Measurements from ENCODE around the gene PCED1A.

The PCED1A gene

GRCh38 chr20:2805689-2806350 lies 34.6 kb downstream of the PCED1A start:
- no peak for DNase-seq (ENCODE audit: low read depth in 2 of 2, low spot score in 1 of 2)

- DNase-seq (ENCODE audit: low read depth in 2 of 2, low spot score in 1 of 2), result no peak
Measured at GRCh38 chr20:2804852-2805688, 35.4 kb downstream of the PCED1A start.

DNA sequence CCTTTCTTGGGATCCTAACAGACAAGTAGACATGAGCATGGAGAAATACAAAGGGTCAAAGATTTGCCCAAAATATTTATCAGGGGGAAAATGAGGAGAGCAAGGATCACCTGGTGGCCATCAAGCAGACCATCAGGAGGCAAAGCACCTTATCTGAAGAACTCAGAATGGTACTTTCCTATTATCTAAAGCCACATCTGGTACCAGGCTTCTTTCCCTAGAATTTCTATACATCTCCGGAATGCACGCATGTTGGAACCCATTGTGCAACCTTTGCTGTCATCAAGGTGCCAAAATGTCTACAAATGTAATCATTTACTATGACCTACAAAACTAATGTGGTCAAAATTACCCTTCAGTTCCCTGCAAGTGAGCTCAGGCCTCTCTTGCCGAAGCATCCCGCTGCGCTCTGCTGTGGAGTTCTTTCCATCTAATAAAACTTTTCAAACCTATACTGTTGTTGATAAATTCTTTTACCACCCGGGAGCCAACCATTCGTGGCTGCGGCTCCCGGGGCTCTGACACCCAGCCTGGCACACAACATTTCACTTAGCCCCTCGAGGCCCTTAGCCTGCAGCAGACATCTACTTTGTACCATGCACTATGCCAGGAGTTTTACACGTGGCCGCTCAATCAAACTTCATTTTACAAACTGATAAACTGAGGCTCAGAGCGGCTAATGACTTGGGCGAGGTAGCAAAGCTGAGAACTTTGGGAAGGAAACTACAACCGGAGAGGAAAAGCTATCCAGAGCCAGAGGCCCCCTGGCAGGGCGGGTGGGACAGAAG lies 36.2 kb downstream of the PCED1A start:
- no peak for DNase-seq (ENCODE audit: low read depth in 2 of 2, low spot score in 1 of 2)

GRCh38 chr20:2801286-2801728 lies 39.1 kb downstream of the PCED1A start:
- no peak for DNase-seq (ENCODE audit: low read depth in 2 of 2, low spot score in 1 of 2)

DNA sequence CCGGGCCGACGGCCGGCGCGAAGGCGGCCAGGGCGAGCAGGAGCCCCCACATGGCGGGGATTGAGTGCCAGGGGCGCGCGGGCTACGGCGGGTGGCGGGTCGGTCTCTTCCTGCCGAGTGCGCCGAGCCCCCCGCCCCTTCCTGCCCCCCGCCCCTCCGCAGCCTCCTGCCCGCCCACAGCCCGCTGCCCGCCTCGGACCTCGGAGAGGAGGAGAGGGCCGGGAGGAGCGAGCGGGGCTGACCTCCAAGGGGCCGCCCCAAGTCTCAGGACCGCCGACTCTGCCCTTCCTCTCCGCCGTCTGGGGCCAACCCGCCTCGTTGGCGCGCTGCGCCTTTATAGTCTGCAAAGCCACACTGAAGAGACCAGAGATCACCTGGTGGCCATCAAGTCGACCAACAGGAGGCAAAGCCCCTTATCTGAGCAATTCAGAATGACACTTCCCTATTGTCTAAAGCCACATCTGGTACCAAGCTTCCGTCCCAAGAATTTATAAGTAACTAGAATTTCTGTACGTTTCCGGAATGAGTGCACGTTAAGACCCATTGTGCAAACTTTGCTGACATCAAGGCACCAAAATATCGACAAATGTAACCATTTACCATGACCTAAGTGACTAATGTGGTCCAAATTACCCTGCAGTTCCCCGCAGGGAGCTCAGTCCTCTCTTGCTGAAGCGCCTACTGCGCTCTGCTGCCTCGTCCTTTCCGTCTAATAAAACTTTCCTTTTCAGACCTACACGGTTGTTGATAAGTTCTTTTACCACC lies 39.8 kb downstream of the PCED1A start, which contains the start of gene CPXM1:
Gene CPXM1, minus strand, starts transcription at position 107 of the 765 bp plus-strand sequence. Its CDS starts 55 bp downstream, at position 52.
- DNase-seq (ENCODE audit: low read depth in 2 of 2, low spot score in 1 of 2), result no peak

- DNase-seq (ENCODE audit: low read depth in 2 of 2, low spot score in 1 of 2), result no peak
Measured at GRCh38 chr20:2799688-2800520, 40.6 kb downstream of the PCED1A start.

DNA sequence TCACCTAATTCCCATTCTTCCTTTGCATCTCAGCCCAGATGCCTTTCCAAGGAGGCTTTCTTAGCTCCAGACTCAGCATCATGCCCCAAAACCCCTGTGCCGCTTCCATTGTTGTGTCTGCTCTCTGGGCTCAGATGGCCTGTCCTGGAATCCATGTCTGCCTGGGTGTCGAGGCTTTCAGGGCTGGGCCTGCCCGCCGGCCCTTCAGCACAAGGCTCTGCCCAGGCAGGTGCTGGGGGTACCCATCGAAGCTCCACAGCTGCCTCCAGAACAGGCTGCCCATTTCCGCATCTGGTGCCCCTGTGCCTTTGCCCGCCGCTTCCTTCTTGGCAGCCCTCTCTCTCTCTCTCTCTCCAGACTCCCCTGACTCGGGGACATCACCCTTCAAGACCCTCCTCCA lies 41.2 kb downstream of the PCED1A start:
- no peak for DNase-seq (ENCODE audit: low read depth in 2 of 2, low spot score in 1 of 2)

DNA sequence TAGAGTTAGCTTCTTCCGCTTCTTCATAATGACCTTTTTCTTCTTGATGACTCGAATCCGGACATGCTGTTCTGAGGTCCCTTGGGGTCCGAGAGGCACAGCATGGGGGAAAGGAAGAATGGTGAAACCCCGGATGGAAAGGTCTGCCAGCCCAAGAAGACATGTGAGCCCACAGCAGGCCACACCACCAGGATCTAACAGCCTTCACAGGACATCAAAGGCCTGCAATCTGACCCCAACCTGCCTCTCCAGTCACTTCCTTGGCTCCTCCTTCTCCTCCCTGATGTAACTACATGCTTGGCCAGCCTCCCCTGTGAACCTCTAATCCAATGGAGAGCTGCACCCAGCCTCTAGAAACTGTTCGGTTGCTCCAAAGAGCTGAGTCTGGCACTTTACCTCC lies 41.6 kb downstream of the PCED1A start:
- no peak for DNase-seq (ENCODE audit: low read depth in 2 of 2, low spot score in 1 of 2)

DNA sequence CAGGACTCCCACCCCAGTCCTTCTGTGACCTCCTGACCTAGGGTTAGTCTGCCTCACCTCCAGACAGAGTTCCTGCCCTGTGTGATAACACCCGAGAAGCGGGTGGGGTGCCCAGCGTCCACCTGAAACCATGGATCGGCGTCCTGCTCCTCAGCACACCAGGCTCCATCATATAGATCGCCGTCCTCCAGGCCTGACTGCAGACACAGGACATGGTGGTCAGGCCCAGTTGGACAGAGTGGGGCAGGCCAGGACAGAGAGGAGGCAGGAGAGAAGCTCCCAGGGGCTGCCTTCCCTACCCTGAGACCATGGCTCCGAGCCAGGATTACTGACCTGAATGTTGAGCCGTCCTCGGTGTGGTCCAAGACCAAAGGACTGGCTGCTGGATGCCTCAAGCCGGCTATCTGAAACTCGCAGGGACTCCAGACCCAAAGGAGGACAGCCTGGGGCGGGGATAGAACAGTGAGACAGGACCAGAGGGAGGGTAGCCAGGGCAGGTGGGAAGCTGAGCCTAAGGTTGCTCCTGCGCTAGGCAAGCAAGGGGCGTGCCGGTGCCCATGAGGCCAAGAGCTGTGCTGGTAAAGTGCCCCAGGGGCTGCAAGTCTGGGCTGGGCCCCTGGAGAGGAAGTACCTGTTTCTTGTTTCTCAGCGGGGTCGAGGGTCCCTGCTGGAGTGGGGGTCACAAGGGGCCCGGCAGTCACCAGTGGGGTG lies 42.2 kb downstream of the PCED1A start:
- no peak for DNase-seq (ENCODE audit: low read depth in 2 of 2, low spot score in 1 of 2)

- DNase-seq (ENCODE audit: low read depth in 2 of 2, low spot score in 1 of 2), result no peak
Measured at GRCh38 chr20:2797136-2797983, 43.1 kb downstream of the PCED1A start.

DNA sequence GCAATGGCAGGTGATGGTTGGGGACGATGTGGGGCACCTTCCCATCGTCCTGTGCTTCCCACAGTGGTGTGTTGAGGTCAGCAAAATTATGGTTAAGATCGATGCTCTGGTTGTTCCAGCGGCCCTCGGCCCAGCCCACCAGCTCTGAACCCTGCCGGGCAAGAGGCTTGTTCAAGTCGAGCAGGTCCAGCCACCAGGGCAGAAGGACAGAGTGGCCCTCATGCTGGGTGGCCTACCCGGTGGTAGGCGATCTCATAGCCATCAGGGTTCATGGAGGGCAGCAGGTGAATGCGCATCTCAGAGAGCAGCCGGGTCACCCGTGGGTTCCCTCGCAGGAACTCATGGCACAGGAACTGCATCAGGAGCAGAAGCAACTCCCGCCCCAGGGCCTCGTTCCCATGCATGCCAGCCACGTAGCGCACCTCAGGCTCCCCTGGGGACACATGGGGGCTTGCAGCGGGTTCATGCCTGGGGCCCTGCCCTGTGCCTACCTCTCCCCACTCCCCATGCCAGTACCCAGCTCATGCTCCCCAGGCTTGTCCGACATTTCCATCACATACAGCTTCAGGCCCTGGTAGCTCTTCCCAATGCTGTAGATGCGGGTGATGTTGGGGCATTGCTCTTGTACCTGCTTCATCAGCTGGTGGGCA lies 44.3 kb downstream of the PCED1A start:
- DNase-seq (ENCODE audit: low read depth in 2 of 2, low spot score in 1 of 2), result no peak

DNA sequence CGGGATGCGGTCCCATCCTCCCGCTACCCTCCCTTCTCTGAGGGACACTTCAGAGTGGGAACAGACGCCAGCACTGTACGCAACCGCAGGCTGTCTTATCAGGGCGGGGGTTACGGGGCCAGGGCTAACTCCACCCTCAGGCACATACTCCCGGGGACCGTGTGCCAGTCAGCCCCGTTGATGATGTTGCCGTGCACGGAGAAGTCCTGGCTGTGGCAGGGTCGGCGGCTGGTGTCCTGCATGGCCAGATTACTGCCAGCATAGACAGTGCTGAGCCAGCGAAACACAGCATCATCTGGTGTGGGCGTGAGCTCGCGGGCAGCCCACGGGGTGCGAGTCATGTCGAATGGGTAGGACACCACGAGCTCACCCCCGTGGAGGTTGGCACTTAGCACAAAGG lies 45.0 kb downstream of the PCED1A start:
- DNase-seq (ENCODE audit: low read depth in 2 of 2, low spot score in 1 of 2), result no peak

GRCh38 chr20:2794866-2795447 lies 45.5 kb downstream of the PCED1A start:
- no peak for DNase-seq (ENCODE audit: low read depth in 2 of 2, low spot score in 1 of 2)

- no peak for DNase-seq (ENCODE audit: low read depth in 2 of 2, low spot score in 1 of 2)
Measured at GRCh38 chr20:2794202-2794748, 46.2 kb downstream of the PCED1A start.

- no peak for DNase-seq (ENCODE audit: low read depth in 2 of 2, low spot score in 1 of 2)
Measured at GRCh38 chr20:2793471-2793870, 47.0 kb downstream of the PCED1A start.
